B cell (primary cell): ENCODE results near the gene MDC1. TPM values are rescaled to one million over a fixed set of nuclear protein-coding genes. Genes with fewer than 3 reads are reported as not detected.

Experiments
- ATAC-seq: fragments of 200-7000 bp; cut with Tn5 transposase; one replicate; pipeline ENCODE4 v1.10.0; 2021; ENCODE audit warnings: low read depth, mild to moderate bottlenecking, moderate number of reproducible peaks, moderate library complexity
- CTCF ChIA-PET: fragments of 350-600 bp; sonication (Branson Sonifier 250); formaldehyde crosslinking; loops from one replicate; lab custom pipeline; 2021; ENCODE audit warnings: antibody characterized with exemption, inconsistent platforms; lab: Charles Lee
- POLR2A ChIA-PET: fragments of 350-600 bp; sonication (Branson Sonifier 250); formaldehyde crosslinking; loops from one replicate; lab custom pipeline; 2021; ENCODE audit warnings: antibody characterized with exemption; lab: Charles Lee
- DNase-seq: peaks from one replicate; pipeline ENCODE4 v3.0.0; 2013
- H2AFZ ChIP-seq: 2 replicates; pipeline ENCODE4 v1.6.1; 2012; ENCODE audit warnings: mild to moderate bottlenecking, low read depth, low read length; ENCODE audit not compliant: insufficient read depth, poor library complexity, severe bottlenecking
- H3K27ac ChIP-seq, 2 donors: 1 replicate in 1 of 2; 2 replicates in 1 of 2; pipeline ENCODE4 v1.5.1; 2012 to 2013; ENCODE audit warnings: low read length in 2 of 2, mild to moderate bottlenecking in 2 of 2, moderate library complexity in 1 of 2
- H3K27me3 ChIP-seq, 4 experiments: fragments of 200-600 bp in 1 of 4; sonication (generic) in 1 of 4; replicated peaks in 1 of 4; 1 replicate in 2 of 4; 2 replicates in 2 of 4; pipeline versions ENCODE4 v1.6.1 to v1.7.0; 2013 to 2016; ENCODE audit warnings: low read length in 3 of 4, mild to moderate bottlenecking in 2 of 4, mixed read lengths in 1 of 4, moderate library complexity in 1 of 4; ENCODE audit not compliant: insufficient read depth in 4 of 4, control insufficient read depth in 3 of 4; ENCODE audit errors: control extremely low read depth in 1 of 4
- H3K36me3 ChIP-seq, 2 experiments: replicated peaks in 1 of 2; 1 replicate in 1 of 2; 2 replicates in 1 of 2; pipeline versions ENCODE4 v1.6.1 to v1.7.1; 2013; ENCODE audit warnings: low read length in 1 of 2; ENCODE audit not compliant: insufficient read depth in 2 of 2, control insufficient read depth in 1 of 2; ENCODE audit errors: control extremely low read depth in 1 of 2, extremely low read depth in 1 of 2
- H3K4me1 ChIP-seq, 2 donors: fragments of 200-600 bp in 1 of 2; sonication (generic) in 1 of 2; 1 replicate in 1 of 2; 2 replicates in 1 of 2; pipeline versions ENCODE4 v1.5.1 to v1.6.1; 2013 to 2017; ENCODE audit warnings: low read length in 2 of 2; ENCODE audit not compliant: control insufficient read depth in 2 of 2, insufficient read depth in 2 of 2
- H3K4me2 ChIP-seq: replicated peaks from 2 replicates; pipeline ENCODE3; 2012; ENCODE audit warnings: mild to moderate bottlenecking, low read depth, low read length; ENCODE audit not compliant: poor library complexity, severe bottlenecking
- H3K4me3 ChIP-seq, 5 experiments: fragments of 200-600 bp in 1 of 5; sonication (generic) in 1 of 5; 1 replicate in 3 of 5; 2 replicates in 2 of 5; pipeline versions ENCODE4 v1.5.1 to v1.7.0; 2011 to 2016; ENCODE audit warnings: low read length in 4 of 5, mild to moderate bottlenecking in 4 of 5, low read depth in 2 of 5, control low read depth in 1 of 5, moderate library complexity in 1 of 5; ENCODE audit not compliant: insufficient read depth in 1 of 5; ENCODE audit errors: control extremely low read depth in 1 of 5, extremely low read depth in 1 of 5
- H3K79me2 ChIP-seq: fragments of 200-600 bp; sonication (generic); one replicate; pipeline ENCODE4 v1.6.0; 2016; ENCODE audit warnings: low read length; ENCODE audit not compliant: control insufficient read depth, insufficient read depth
- H3K9ac ChIP-seq: fragments of 200-600 bp; sonication (generic); 2 replicates; pipeline ENCODE4 v1.6.1; 2017; ENCODE audit warnings: mild to moderate bottlenecking, low read length, moderate library complexity
- H3K9me3 ChIP-seq, 3 donors: one replicate each; pipeline versions ENCODE4 v1.6.1 to v1.7.1; 2013; ENCODE audit warnings: low read length in 2 of 3; ENCODE audit not compliant: control insufficient read depth in 2 of 3, insufficient read depth in 1 of 3; ENCODE audit errors: control extremely low read depth in 1 of 3
- H4K20me1 ChIP-seq: 2 replicates; pipeline ENCODE4 v1.6.0; 2012; ENCODE audit warnings: mild to moderate bottlenecking, low read length; ENCODE audit not compliant: insufficient read depth, control insufficient read depth, poor library complexity, severe bottlenecking
- H3K27ac Mint-ChIP-seq: one replicate; pipeline ENCODE4 v1.8.0; 2021; ENCODE audit warnings: mixed read lengths
- H3K27me3 Mint-ChIP-seq: one replicate; pipeline ENCODE4 v1.8.0; 2021; ENCODE audit warnings: mixed read lengths
- H3K4me1 Mint-ChIP-seq: one replicate; pipeline ENCODE4 v1.8.0; 2021; ENCODE audit warnings: mixed read lengths
- H3K4me3 Mint-ChIP-seq: one replicate; pipeline ENCODE4 v1.8.0; 2021; ENCODE audit warnings: mixed read lengths
- H3K9me3 Mint-ChIP-seq: one replicate; pipeline ENCODE4 v1.8.0; 2022; ENCODE audit warnings: mixed read lengths; ENCODE audit not compliant: insufficient read depth
- EZH2 ChIP-seq: IDR thresholded peaks from 2 replicates; pipeline ENCODE4 v1.6.1; 2012; ENCODE audit warnings: borderline replicate concordance, low read depth, mild to moderate bottlenecking, moderate library complexity, low read length; ENCODE audit not compliant: insufficient read depth, poor library complexity, severe bottlenecking
- WGBS: methylation state at CpG from one replicate; pipeline ENCODE4 v1.1.5; 2013; ENCODE audit warnings: missing lambda C conversion rate; ENCODE audit not compliant: insufficient coverage; 5-methylcytosine and 5-hydroxymethylcytosine counted together
- intact Hi-C: fragments of 100-400 bp; cut with micrococcal nuclease; formaldehyde crosslinking; loops from one replicate; pipeline ENCODE4 v1.10.0; 2022
- polyA plus RNA-seq: library from polyadenylated mRNA; depleted of rRNA; stranded (reverse); fragments of >200 nt; gene quantifications from 2 replicates; pipeline ENCODE4 v1.2.3, GENCODE V29; 2012
- total RNA-seq, 2 donors: library from RNA; stranded (reverse); fragments of 120-200 nt in 1 of 2; gene quantifications; 1 replicate in 1 of 2; 2 replicates in 1 of 2; pipeline versions ENCODE4 v1.2.3 to v1.2.4, GENCODE V29; 2013 to 2022
- TF ChIP-seq, protein P1 (sequence below): fragments of 200-600 bp; IDR thresholded peaks from one replicate; pipeline ENCODE4 v1.8.0; 2022; ENCODE audit warnings: antibody characterized with exemption, mild to moderate bottlenecking

Gene MDC1
- total and polyA plus RNA-seq, 2 donors (not counting 1 experiment from before 2014, with no cell fraction given), result 24.9 to 87.4 TPM

DNA sequence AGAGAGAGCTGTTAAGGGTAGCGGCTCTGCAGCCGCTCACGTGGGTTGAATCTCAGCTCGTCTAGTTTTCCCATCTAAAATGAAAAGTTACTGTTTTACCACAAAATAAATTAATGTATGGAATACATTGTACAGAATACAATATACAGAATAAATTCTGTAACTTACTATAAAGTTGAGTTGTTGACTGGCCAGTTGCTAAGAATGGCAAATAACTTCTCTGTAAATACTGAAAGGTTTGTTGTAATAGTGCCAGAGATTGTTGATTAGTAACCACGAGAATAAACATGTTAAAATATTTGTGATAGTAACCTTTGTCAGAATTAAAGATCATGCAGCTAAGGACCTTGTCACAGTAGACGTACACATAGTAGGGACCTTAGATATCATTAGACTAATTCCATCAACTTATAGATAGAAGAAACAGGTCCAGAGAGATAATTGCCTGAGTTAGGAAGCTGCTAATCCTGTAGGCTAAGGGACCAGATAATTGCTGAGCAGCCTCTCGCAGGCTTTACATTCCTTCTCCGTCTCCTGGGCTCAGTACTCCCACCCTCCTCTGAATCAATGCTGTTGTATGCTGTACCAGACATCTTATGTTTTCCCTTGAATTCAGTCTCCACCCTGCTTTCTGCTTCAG lies 25.8 kb downstream of the MDC1 start:
- peak overlapping the region; percentile 65 for H2AFZ ChIP-seq
- Mint-ChIP-seq H3K27me3 (no peaks in the 10 kb centered on the region), H3K27ac (peak overlapping the region; percentile 82), H3K4me1 (peaks cover 48% of the 10 kb centered on the region), H3K4me3 (peak overlapping the region; percentile 97), H3K9me3 (no peaks in the 10 kb centered on the region)
- peak overlapping the region; percentile 98 for H3K9ac ChIP-seq
- intact Hi-C loops, result no loop called here
- H3K4me1 ChIP-seq, result peaks cover 36 to 43% of the 10 kb centered on the region in 2 donors
- CTCF ChIA-PET, result interaction anchor here (1.3 to 8.9 kb wide), 3 partner anchors 10 to 30 kb away, joined by 3 to 151 read pairs (median 123); partner anchors contain the start of genes MDC1 and TUBB
- peak overlapping the region; percentile 44 to 94 (median 79) for H3K4me3 ChIP-seq
- TF ChIP-seq EZH2, result no peak
- TF ChIP-seq, protein P1, sequence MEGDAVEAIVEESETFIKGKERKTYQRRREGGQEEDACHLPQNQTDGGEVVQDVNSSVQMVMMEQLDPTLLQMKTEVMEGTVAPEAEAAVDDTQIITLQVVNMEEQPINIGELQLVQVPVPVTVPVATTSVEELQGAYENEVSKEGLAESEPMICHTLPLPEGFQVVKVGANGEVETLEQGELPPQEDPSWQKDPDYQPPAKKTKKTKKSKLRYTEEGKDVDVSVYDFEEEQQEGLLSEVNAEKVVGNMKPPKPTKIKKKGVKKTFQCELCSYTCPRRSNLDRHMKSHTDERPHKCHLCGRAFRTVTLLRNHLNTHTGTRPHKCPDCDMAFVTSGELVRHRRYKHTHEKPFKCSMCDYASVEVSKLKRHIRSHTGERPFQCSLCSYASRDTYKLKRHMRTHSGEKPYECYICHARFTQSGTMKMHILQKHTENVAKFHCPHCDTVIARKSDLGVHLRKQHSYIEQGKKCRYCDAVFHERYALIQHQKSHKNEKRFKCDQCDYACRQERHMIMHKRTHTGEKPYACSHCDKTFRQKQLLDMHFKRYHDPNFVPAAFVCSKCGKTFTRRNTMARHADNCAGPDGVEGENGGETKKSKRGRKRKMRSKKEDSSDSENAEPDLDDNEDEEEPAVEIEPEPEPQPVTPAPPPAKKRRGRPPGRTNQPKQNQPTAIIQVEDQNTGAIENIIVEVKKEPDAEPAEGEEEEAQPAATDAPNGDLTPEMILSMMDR, result no peak
- 82% methylated on average over 2 of the region's 8 CpGs for WGBS
- no peak for DNase-seq
- no peak for ATAC-seq
- POLR2A ChIA-PET, result interaction anchor here (0.7 to 2.9 kb wide), 3 partner anchors 12 to 26 kb away, joined by 3 to 10 read pairs (median 4); partner anchors contain the start of gene MDC1
- H3K27me3 ChIP-seq, result no peaks in the 10 kb centered on the region
- peak overlapping the region in 1 of 2 donors; percentile 97 for H3K27ac ChIP-seq
- H4K20me1 ChIP-seq, result peaks cover 13% of the 10 kb centered on the region
- no peaks in the 10 kb centered on the region for H3K36me3 ChIP-seq
- peaks cover 16% of the 10 kb centered on the region for H3K79me2 ChIP-seq
- peak overlapping the region; percentile 100 for H3K4me2 ChIP-seq
- no peaks in the 10 kb centered on the region for H3K9me3 ChIP-seq
